ENCODE data around the gene CD27. TPM values are rescaled to one million over a fixed set of nuclear protein-coding genes. Genes with fewer than 3 reads are reported as not detected.
"Not testable (repeated sequence)": the region's sequence is repeated elsewhere in the genome, so short reads cannot be mapped to it uniquely, and the experiment has no call there.

CD27 gene
- total RNA-seq, 2 experiments from 2014 or later, result 115 to 134 TPM

- no peaks in the 10 kb centered on the region for H3K9me3 Mint-ChIP-seq
- DNase-seq, result no peak
- no peak overlapping the region for H3K27ac Mint-ChIP-seq
- no peaks in the 10 kb centered on the region for H3K36me3 Mint-ChIP-seq (ENCODE audit: low read depth)
- H3K27me3 Mint-ChIP-seq, result peaks cover 17% of the 10 kb centered on the region
- no peak overlapping the region for H3K4me3 Mint-ChIP-seq
- POLR2A ChIA-PET, result no interaction called here
- CTCF ChIA-PET, result interaction anchor here (0.9 to 1.5 kb wide), 2 partner anchors 13 to 17 kb away, joined by 3 to 4 read pairs; no protein-coding TSS in a partner anchor
- H3K4me1 Mint-ChIP-seq, result no peaks in the 10 kb centered on the region
These were observed 33.7 kb downstream of the CD27 start for GRCh38 chr12:6478416-6478815.

- DNase-seq, result no peak
- Mint-ChIP-seq H3K4me1 (peaks cover 10% of the 10 kb centered on the region), H3K27me3 (no peaks in the 10 kb centered on the region), H3K9me3 (no peaks in the 10 kb centered on the region), H3K4me3 (no peak overlapping the region), H3K36me3 (ENCODE audit: low read depth) (peaks cover 14% of the 10 kb centered on the region), H3K27ac (no peak overlapping the region)
- POLR2A ChIA-PET, result no interaction called here
- CTCF ChIA-PET, result interaction anchor here (0.6 to 2.4 kb wide), 8 partner anchors 18 to 156 kb away, joined by 3 to 7 read pairs (median 4); partner anchors contain the start of gene VAMP1
These were observed 43.5 kb downstream of the CD27 start for GRCh38 chr12:6488240-6488639.

- H3K9me3 Mint-ChIP-seq, result no peaks in the 10 kb centered on the region
- H3K27me3 Mint-ChIP-seq, result no peaks in the 10 kb centered on the region
- H3K27ac Mint-ChIP-seq, result no peak overlapping the region
- CTCF ChIA-PET, result interaction anchor here (0.6 to 1.8 kb wide), 4 partner anchors 11 to 606 kb away, joined by 3 to 5 read pairs (median 4); no protein-coding TSS in a partner anchor
- peaks cover 10% of the 10 kb centered on the region for H3K4me1 Mint-ChIP-seq
- POLR2A ChIA-PET, result no interaction called here
- H3K36me3 Mint-ChIP-seq (ENCODE audit: low read depth), result peaks cover 14% of the 10 kb centered on the region
- no peak for DNase-seq
- no peak overlapping the region for H3K4me3 Mint-ChIP-seq
These were observed 44.7 kb downstream of the CD27 start for GRCh38 chr12:6489449-6489848.

- H3K27ac Mint-ChIP-seq, DNase-seq, H3K27me3 Mint-ChIP-seq, H3K4me3 Mint-ChIP-seq, H3K9me3 Mint-ChIP-seq: not testable (repeated sequence)
- Mint-ChIP-seq H3K4me1 (peaks cover 21% of the 10 kb centered on the region), H3K36me3 (ENCODE audit: low read depth) (peaks cover 24% of the 10 kb centered on the region)
- ChIA-PET POLR2A (interaction anchor here (0.6 kb wide), 1 partner anchor 461 kb away, joined by 3 read pairs; no protein-coding TSS in a partner anchor), CTCF (interaction anchor here (0.6 to 1.5 kb wide), 2 partner anchors 25 to 63 kb away, joined by 3 to 4 read pairs; no protein-coding TSS in a partner anchor)
These were observed 45.9 kb downstream of the CD27 start for GRCh38 chr12:6490673-6491072.

GRCh38 chr12:6492838-6493496, 48.2 kb downstream of the CD27 start, which contains the start of gene MRPL51:
Gene MRPL51 (minus strand): TSS chr12:6493262. CDS start chr12:6493136, 126 bp downstream.
- ChIA-PET POLR2A (interaction anchor here (0.5 to 1.7 kb wide), 4 partner anchors 12 to 67 kb away, joined by 3 to 12 read pairs (median 5); partner anchors contain the start of genes GAPDH and VAMP1), CTCF (interaction anchor here (0.6 to 1.7 kb wide), 8 partner anchors 8 to 239 kb away, joined by 3 to 5 read pairs (median 3); no protein-coding TSS in a partner anchor)
- Mint-ChIP-seq H3K4me3 (peak within 1 kb of the TSS; percentile 89), H3K27me3 (no peaks in the 10 kb centered on the region), H3K27ac (peak within 1 kb of the TSS; percentile 97), H3K9me3 (no peaks in the 10 kb centered on the region), H3K36me3 (ENCODE audit: low read depth) (peaks cover 42% of the 10 kb centered on the region), H3K4me1 (peaks cover 37% of the 10 kb centered on the region)
- DNase-seq, result peak; percentile 94

- ChIA-PET CTCF (interaction anchor here (0.7 to 1.7 kb wide), 7 partner anchors 8 to 70 kb away, joined by 3 to 5 read pairs (median 3); no protein-coding TSS in a partner anchor), POLR2A (interaction anchor here (0.7 to 1.8 kb wide), 4 partner anchors 23 to 68 kb away, joined by 3 to 12 read pairs (median 6); partner anchors contain the start of genes GAPDH and VAMP1)
- Mint-ChIP-seq H3K27ac (peak within 1 kb of the TSS; percentile 97), H3K9me3 (no peaks in the 10 kb centered on the region), H3K4me3 (peak within 1 kb of the TSS; percentile 89), H3K36me3 (ENCODE audit: low read depth) (peaks cover 48% of the 10 kb centered on the region), H3K4me1 (peaks cover 38% of the 10 kb centered on the region), H3K27me3 (no peaks in the 10 kb centered on the region)
- peak; percentile 98 for DNase-seq
These were observed 48.9 kb downstream of the CD27 start, which contains the start of gene NCAPD2 for GRCh38 chr12:6493497-6494257. Gene NCAPD2 (plus strand): TSS chr12:6494102. CDS start chr12:6495099, 997 bp downstream.

GRCh38 chr12:6494258-6494743, 49.5 kb downstream of the CD27 start:
- ChIA-PET POLR2A (interaction anchor here (1.8 kb wide), 1 partner anchor 40 kb away, joined by 4 read pairs; the partner anchor contains the start of gene GAPDH), CTCF (interaction anchor here (1.4 to 2.1 kb wide), 2 partner anchors 12 to 29 kb away, joined by 5 to 8 read pairs; no protein-coding TSS in a partner anchor)
- Mint-ChIP-seq H3K4me1 (peaks cover 38% of the 10 kb centered on the region), H3K9me3 (no peaks in the 10 kb centered on the region), H3K4me3 (peak overlapping the region; percentile 89), H3K27ac (peak overlapping the region; percentile 97), H3K36me3 (ENCODE audit: low read depth) (peaks cover 52% of the 10 kb centered on the region), H3K27me3 (no peaks in the 10 kb centered on the region)
- no peak for DNase-seq

GRCh38 chr12:6494968-6495367, 50.2 kb downstream of the CD27 start:
- no peak for DNase-seq
- H3K4me1 Mint-ChIP-seq, result peaks cover 40% of the 10 kb centered on the region
- H3K4me3 Mint-ChIP-seq, result peak overlapping the region; percentile 89
- peaks cover 54% of the 10 kb centered on the region for H3K36me3 Mint-ChIP-seq (ENCODE audit: low read depth)
- ChIA-PET POLR2A (interaction anchor here (0.8 to 1.8 kb wide), 2 partner anchors 39 to 168 kb away, joined by 3 to 4 read pairs; partner anchors contain the start of gene GAPDH), CTCF (interaction anchor here (0.5 to 2.4 kb wide), 4 partner anchors 11 to 46 kb away, joined by 4 to 8 read pairs (median 6); no protein-coding TSS in a partner anchor)
- H3K27me3 Mint-ChIP-seq, result no peaks in the 10 kb centered on the region
- no peaks in the 10 kb centered on the region for H3K9me3 Mint-ChIP-seq
- peak overlapping the region; percentile 97 for H3K27ac Mint-ChIP-seq

GRCh38 chr12:6497291-6497690, 52.5 kb downstream of the CD27 start:
- POLR2A ChIA-PET, H3K27ac Mint-ChIP-seq, DNase-seq, H3K27me3 Mint-ChIP-seq, H3K4me3 Mint-ChIP-seq, H3K9me3 Mint-ChIP-seq: not testable (repeated sequence)
- H3K36me3 Mint-ChIP-seq (ENCODE audit: low read depth), result peaks cover 43% of the 10 kb centered on the region
- H3K4me1 Mint-ChIP-seq, result peaks cover 32% of the 10 kb centered on the region
- CTCF ChIA-PET, result interaction anchor here (0.6 to 1.5 kb wide), 6 partner anchors 13 to 73 kb away, joined by 3 to 5 read pairs (median 3); no protein-coding TSS in a partner anchor

- POLR2A ChIA-PET, result interaction anchor here (0.6 kb wide), 1 partner anchor 37 kb away, joined by 3 read pairs; no protein-coding TSS in a partner anchor
- no peak overlapping the region for H3K27ac Mint-ChIP-seq
- H3K36me3 Mint-ChIP-seq (ENCODE audit: low read depth), result peaks cover 44% of the 10 kb centered on the region
- H3K4me1 Mint-ChIP-seq, result peaks cover 22% of the 10 kb centered on the region
- no peak for DNase-seq
- no peak overlapping the region for H3K4me3 Mint-ChIP-seq
- CTCF ChIA-PET, result interaction anchor here (1.0 to 1.3 kb wide), 3 partner anchors 11 to 57 kb away, joined by 4 to 6 read pairs (median 5); no protein-coding TSS in a partner anchor
- H3K27me3 Mint-ChIP-seq, result no peaks in the 10 kb centered on the region
- no peaks in the 10 kb centered on the region for H3K9me3 Mint-ChIP-seq
These were observed 55.7 kb downstream of the CD27 start for GRCh38 chr12:6500466-6500865.
